Uterus (tissue), 4 donors: Measurements from ENCODE around the gene ADRB1. TPM values are rescaled to one million over a fixed set of nuclear protein-coding genes. Genes with fewer than 3 reads are reported as not detected.

ENCODE experiments used
- DNase-seq, 2 donors: peaks; one replicate each; pipeline ENCODE4 v3.0.0-alpha.2; 2019 to 2020
- H3K27ac ChIP-seq, 2 donors: fragments of 200-600 bp; sonication (generic); 1 replicate in 1 of 2; 2 replicates in 1 of 2; pipeline ENCODE4 v1.5.1; 2016 to 2018
- H3K27me3 ChIP-seq, 2 donors: fragments of 200-600 bp; sonication (generic); one replicate each; pipeline ENCODE4 v1.5.1; 2018 to 2019; ENCODE audit warnings: control low read depth in 1 of 2
- H3K36me3 ChIP-seq, 2 donors: fragments of 200-600 bp; sonication (generic); one replicate each; pipeline ENCODE4 v1.5.1; 2019; ENCODE audit warnings: control low read depth in 1 of 2
- H3K4me1 ChIP-seq, 2 donors: fragments of 200-600 bp; sonication (generic); one replicate each; pipeline ENCODE4 v1.5.1; 2018 to 2019; ENCODE audit warnings: control low read depth in 1 of 2
- H3K4me3 ChIP-seq, 2 donors: fragments of 200-600 bp; sonication (generic); 1 replicate in 1 of 2; 2 replicates in 1 of 2; pipeline ENCODE4 v1.5.1; 2018 to 2019; ENCODE audit warnings: mild to moderate bottlenecking in 1 of 2
- H3K9me3 ChIP-seq, 2 donors: fragments of 200-600 bp; sonication (generic); one replicate each; pipeline ENCODE4 v1.5.1; 2019; ENCODE audit warnings: control low read depth in 1 of 2
- CTCF ChIP-seq, 4 experiments: fragments of 200-600 bp in 2 of 4; fragments of 450-650 bp in 2 of 4; sonication (generic) in 2 of 4; IDR thresholded peaks; one replicate each; pipeline ENCODE4 v1.5.1; 2016 to 2019; ENCODE audit warnings: antibody characterized with exemption in 4 of 4, mild to moderate bottlenecking in 2 of 4, moderate library complexity in 1 of 4
- POLR2A ChIP-seq, 2 donors: fragments of 450-650 bp; IDR thresholded peaks; one replicate each; pipeline ENCODE4 v1.6.1; 2016; ENCODE audit warnings: antibody characterized with exemption in 2 of 2, mild to moderate bottlenecking in 1 of 2, moderate library complexity in 1 of 2
- intact Hi-C: fragments of 100-400 bp; cut with DNase I; formaldehyde crosslinking; loops from one replicate; pipeline ENCODE4 v1.15.1; 2023; ENCODE audit warnings: low total_unique reads
- total RNA-seq, 4 donors: library from RNA; depleted of rRNA in 3 of 4; stranded (reverse); fragments of >200 nt in 3 of 4; gene quantifications; one replicate each; pipeline versions ENCODE4 v1.1.0 to v1.2.4, GENCODE V29; 2014 to 2023
- donor health status: DM: yes; HTN: yes; CAD: no.

The ADRB1 gene
- total RNA-seq, 4 donors from 2014 or later, result 0.18 TPM; not detected in 3

GRCh38 chr10:114081911-114082583 is 38.4 kb downstream of the ADRB1 start:
- no peak overlapping the region for H3K27ac ChIP-seq
- no peak for TF ChIP-seq POLR2A (IDR thresholded peaks at IDR 0.05)
- no peak for TF ChIP-seq CTCF (IDR thresholded peaks at IDR 0.05)
- no peak overlapping the region for H3K4me3 ChIP-seq
- H3K9me3 ChIP-seq, result no peaks in the 10 kb centered on the region
- no peaks in the 10 kb centered on the region for H3K4me1 ChIP-seq
- H3K36me3 ChIP-seq, result no peaks in the 10 kb centered on the region
- H3K27me3 ChIP-seq, result no peaks in the 10 kb centered on the region
- intact Hi-C loops, result no loop called here
- DNase-seq, result no peak

GRCh38 chr10:114083040-114083439 is 39.4 kb downstream of the ADRB1 start:
- intact Hi-C loops, result no loop called here
- no peaks in the 10 kb centered on the region for H3K36me3 ChIP-seq
- no peak for DNase-seq
- no peaks in the 10 kb centered on the region for H3K9me3 ChIP-seq
- H3K4me3 ChIP-seq, result no peak overlapping the region
- H3K27ac ChIP-seq, result no peak overlapping the region
- H3K27me3 ChIP-seq, result no peaks in the 10 kb centered on the region
- no peak for TF ChIP-seq POLR2A (IDR thresholded peaks at IDR 0.05)
- H3K4me1 ChIP-seq, result no peaks in the 10 kb centered on the region

GRCh38 chr10:114084215-114084614 is 40.5 kb downstream of the ADRB1 start:
- no peak for DNase-seq
- TF ChIP-seq CTCF (IDR thresholded peaks at IDR 0.05) (no peak), POLR2A (IDR thresholded peaks at IDR 0.05) (no peak)
- no peaks in the 10 kb centered on the region for H3K9me3 ChIP-seq
- no peak overlapping the region for H3K4me3 ChIP-seq
- intact Hi-C loops, result no loop called here
- H3K27ac ChIP-seq, result no peak overlapping the region
- H3K27me3 ChIP-seq, result no peaks in the 10 kb centered on the region
- no peaks in the 10 kb centered on the region for H3K4me1 ChIP-seq
- no peaks in the 10 kb centered on the region for H3K36me3 ChIP-seq

- H3K36me3 ChIP-seq, result no peaks in the 10 kb centered on the region
- intact Hi-C loops, result no loop called here
- TF ChIP-seq CTCF (IDR thresholded peaks at IDR 0.05), result no peak
- no peak for TF ChIP-seq POLR2A (IDR thresholded peaks at IDR 0.05)
- no peak for DNase-seq
- H3K27ac ChIP-seq, result no peak overlapping the region
- H3K9me3 ChIP-seq, result no peaks in the 10 kb centered on the region
- no peak overlapping the region for H3K4me3 ChIP-seq
- no peaks in the 10 kb centered on the region for H3K27me3 ChIP-seq
- no peaks in the 10 kb centered on the region for H3K4me1 ChIP-seq
Observed at GRCh38 chr10:114087255-114087654, 43.6 kb downstream of the ADRB1 start.

GRCh38 chr10:114087655-114088054 is 44.0 kb downstream of the ADRB1 start:
- no peak overlapping the region for H3K4me3 ChIP-seq
- H3K4me1 ChIP-seq, result no peaks in the 10 kb centered on the region
- no peaks in the 10 kb centered on the region for H3K27me3 ChIP-seq
- no peak for DNase-seq
- H3K36me3 ChIP-seq, result no peaks in the 10 kb centered on the region
- no peak overlapping the region for H3K27ac ChIP-seq
- TF ChIP-seq POLR2A (IDR thresholded peaks at IDR 0.05) (no peak), CTCF (IDR thresholded peaks at IDR 0.05) (no peak)
- intact Hi-C loops, result no loop called here
- H3K9me3 ChIP-seq, result no peaks in the 10 kb centered on the region

GRCh38 chr10:114094795-114095194 is 51.1 kb downstream of the ADRB1 start:
- no peak for TF ChIP-seq POLR2A (IDR thresholded peaks at IDR 0.05)
- TF ChIP-seq CTCF (IDR thresholded peaks at IDR 0.05), result no peak
- H3K4me3 ChIP-seq, result no peak overlapping the region
- no peaks in the 10 kb centered on the region for H3K36me3 ChIP-seq
- no peak for DNase-seq
- H3K9me3 ChIP-seq, result no peaks in the 10 kb centered on the region
- no peak overlapping the region for H3K27ac ChIP-seq
- intact Hi-C loops, result no loop called here
- H3K27me3 ChIP-seq, result no peaks in the 10 kb centered on the region
- no peaks in the 10 kb centered on the region for H3K4me1 ChIP-seq
